ENCODE data around the gene CTNNA2.

Gene CTNNA2

GRCh38 chr2:79835911-79836310 is 323.1 kb downstream of the CTNNA2 start:
- no peak for TF ChIP-seq CTCF (IDR thresholded peaks at IDR 0.05; ENCODE audit: control insufficient read depth, insufficient read depth, low read depth, low read length, missing control alignments)
- DNase-seq (ENCODE audit: low read depth): no peak
- H3K4me3 ChIP-seq (ENCODE audit: control insufficient read depth, low read depth, low read length): no peak overlapping the region

- DNase-seq (ENCODE audit: low read depth): no peak
- no peak for TF ChIP-seq CTCF (IDR thresholded peaks at IDR 0.05; ENCODE audit: control insufficient read depth, insufficient read depth, low read depth, low read length, missing control alignments)
- H3K4me3 ChIP-seq (ENCODE audit: control insufficient read depth, low read depth, low read length): no peak overlapping the region
These were observed 331.2 kb downstream of the CTNNA2 start for GRCh38 chr2:79844011-79844410.

GRCh38 chr2:79846878-79847277 is 334.0 kb downstream of the CTNNA2 start:
- DNase-seq (ENCODE audit: low read depth): no peak
- H3K4me3 ChIP-seq (ENCODE audit: control insufficient read depth, low read depth, low read length): no peak overlapping the region
- TF ChIP-seq CTCF (IDR thresholded peaks at IDR 0.05; ENCODE audit: control insufficient read depth, insufficient read depth, low read depth, low read length, missing control alignments): no peak

GRCh38 chr2:79849241-79849640 is 336.4 kb downstream of the CTNNA2 start:
- H3K4me3 ChIP-seq (ENCODE audit: control insufficient read depth, low read depth, low read length): no peak overlapping the region
- no peak for TF ChIP-seq CTCF (IDR thresholded peaks at IDR 0.05; ENCODE audit: control insufficient read depth, insufficient read depth, low read depth, low read length, missing control alignments)
- DNase-seq (ENCODE audit: low read depth): no peak

- no peak for TF ChIP-seq CTCF (IDR thresholded peaks at IDR 0.05; ENCODE audit: control insufficient read depth, insufficient read depth, low read depth, low read length, missing control alignments)
- no peak overlapping the region for H3K4me3 ChIP-seq (ENCODE audit: control insufficient read depth, low read depth, low read length)
- no peak for DNase-seq (ENCODE audit: low read depth)
These were observed 337.1 kb downstream of the CTNNA2 start for GRCh38 chr2:79849949-79850348.

- no peak for DNase-seq (ENCODE audit: low read depth)
- TF ChIP-seq CTCF (IDR thresholded peaks at IDR 0.05; ENCODE audit: control insufficient read depth, insufficient read depth, low read depth, low read length, missing control alignments): no peak
- H3K4me3 ChIP-seq (ENCODE audit: control insufficient read depth, low read depth, low read length): no peak overlapping the region
These were observed 338.1 kb downstream of the CTNNA2 start for GRCh38 chr2:79850912-79851311.
